Spleen (tissue), 11 donors: ENCODE results near the gene FYN. TPM values are rescaled to one million over a fixed set of nuclear protein-coding genes. Genes with fewer than 3 reads are reported as not detected.

Experiments
- DNase-seq: peaks from one replicate; pipeline ENCODE4 v3.0.0-alpha.2; 2020
- H3K27ac ChIP-seq, 8 donors: fragments of 200-600 bp; sonication (generic) in 7 of 8; 1 replicate in 4 of 8; 2 replicates in 4 of 8; pipeline versions ENCODE4 v1.5.0 to v1.8.0; 2016 to 2021; ENCODE audit warnings: inconsistent platforms in 4 of 8, mild to moderate bottlenecking in 4 of 8, moderate library complexity in 1 of 8
- H3K27me3 ChIP-seq, 7 donors: fragments of 200-600 bp; sonication (generic) in 6 of 7; replicated peaks in 1 of 7; 1 replicate in 4 of 7; 2 replicates in 3 of 7; pipeline versions ENCODE4 v1.5.0 to v1.8.0; 2016 to 2021; ENCODE audit warnings: inconsistent platforms in 3 of 7, mild to moderate bottlenecking in 1 of 7
- H3K36me3 ChIP-seq, 6 donors: fragments of 200-600 bp; sonication (generic) in 5 of 6; 1 replicate in 4 of 6; 2 replicates in 2 of 6; pipeline versions ENCODE4 v1.5.0 to v1.8.0; 2016 to 2021; ENCODE audit warnings: inconsistent platforms in 2 of 6
- H3K4me1 ChIP-seq, 6 donors: fragments of 200-600 bp; sonication (generic) in 5 of 6; 1 replicate in 3 of 6; 2 replicates in 3 of 6; pipeline versions ENCODE4 v1.5.0 to v1.8.0; 2016 to 2021; ENCODE audit warnings: inconsistent platforms in 3 of 6
- H3K4me3 ChIP-seq, 8 donors: fragments of 200-600 bp; sonication (generic) in 7 of 8; 1 replicate in 4 of 8; 2 replicates in 4 of 8; pipeline versions ENCODE4 v1.5.0 to v1.8.0; 2016 to 2021; ENCODE audit warnings: inconsistent platforms in 4 of 8, mild to moderate bottlenecking in 4 of 8, moderate library complexity in 2 of 8
- H3K9me3 ChIP-seq, 8 donors: fragments of 200-600 bp; sonication (generic) in 7 of 8; 1 replicate in 4 of 8; 2 replicates in 4 of 8; pipeline versions ENCODE4 v1.5.0 to v1.8.0; 2016 to 2021; ENCODE audit warnings: inconsistent platforms in 4 of 8
- CTCF ChIP-seq, 11 experiments: fragments of 200-600 bp in 7 of 11; fragments of 450-650 bp in 4 of 11; sonication (generic) in 4 of 11; IDR thresholded peaks in 8 of 11; conservative IDR thresholded peaks in 3 of 11; 1 replicate in 7 of 11; 2 replicates in 4 of 11; pipeline versions ENCODE4 v1.4.0 to v1.8.0; 2016 to 2021; ENCODE audit warnings: antibody characterized with exemption in 11 of 11, inconsistent platforms in 4 of 11, mild to moderate bottlenecking in 1 of 11
- POLR2A ChIP-seq, 3 donors: fragments of 450-650 bp; IDR thresholded peaks; one replicate each; pipeline ENCODE4 v1.5.1; 2017; ENCODE audit warnings: antibody characterized with exemption in 3 of 3, mild to moderate bottlenecking in 1 of 3
- POLR2AphosphoS5 ChIP-seq, 3 donors: sonication (generic); formaldehyde crosslinking; IDR thresholded peaks; one replicate each; pipeline ENCODE4 v1.5.1; 2017; ENCODE audit warnings: antibody characterized with exemption in 3 of 3
- WGBS, 5 donors: extraction: QIAGEN DNeasy Blood & Tissue Kit in 3 of 5; methylation state at CpG; one replicate each; pipeline versions ENCODE4 v1.1.5 to v1.1.7; 2013 to 2018; 5-methylcytosine and 5-hydroxymethylcytosine counted together
- intact Hi-C: fragments of 100-400 bp; cut with DNase I; formaldehyde crosslinking; loops from one replicate; pipeline ENCODE4 v1.15.0; 2023; ENCODE audit warnings: low total_unique reads
- polyA plus RNA-seq, 3 donors: library from polyadenylated mRNA; stranded (reverse); fragments of 200-250 nt; gene quantifications; one replicate each; pipeline ENCODE4 v1.2.1, GENCODE V29; 2013
- total RNA-seq, 7 donors: library from RNA; depleted of rRNA in 3 of 7; stranded (reverse); fragments of >200 nt in 3 of 7; fragmentation: NEBNext Ultra II Directional in 4 of 7; extraction: Animal tissue kit (Norgen Biotek cat#: 25700) in 4 of 7; gene quantifications; one replicate each; pipeline versions ENCODE4 v1.1.0 to v1.2.1, GENCODE V29; 2016 to 2021
- donor health status: healthy with polysubstance abuse.
- donor health status: DM: no; HTN: no; CAD: no; lungs with moderate emphysema.
- donor health status: DM: no; HTN: no; CAD: no.
- donor health status: Bipolar disorder and iron deficiency.
- donor health status: healthy.
- donor health status: DM: no; HTN: no; CAD: no.
- donor health status: DM: yes; HTN: yes; CAD: no.

The FYN gene
- total and polyA plus RNA-seq, 10 donors: 56.6 to 409 (median 205) TPM

GRCh38 chr6:111782192-111782809 lies 91.0 kb downstream of the FYN start:
- Histone ChIP-seq H3K4me1 (peaks cover 7 to 80% (median 44%) of the 10 kb centered on the region in 6 donors), H3K27me3 (no peaks in the 10 kb centered on the region), H3K4me3 (no peak overlapping the region), H3K9me3 (no peaks in the 10 kb centered on the region), H3K27ac (peak overlapping the region in 2 of 8 donors; percentile 61 to 75), H3K36me3 (peaks cover 0 to 18% (median 0%) of the 10 kb centered on the region in 6 donors)
- 88 to 99% (median 96%) methylated on average over 5 of the region's 5 CpGs for WGBS, 5 donors
- intact Hi-C loops: no loop called here
- no peak for TF ChIP-seq CTCF (IDR thresholded peaks at IDR 0.05 in 8 of 11, conservative IDR thresholded peaks at IDR 0.05 in 3 of 11)
- no peak for TF ChIP-seq POLR2A (IDR thresholded peaks at IDR 0.05)
- no peak for TF ChIP-seq POLR2AphosphoS5 (IDR thresholded peaks at IDR 0.05)
- no peak for DNase-seq

GRCh38 chr6:111781041-111781708 lies 92.1 kb downstream of the FYN start:
- no peak for DNase-seq
- WGBS, 5 donors: 83 to 91% (median 86%) methylated on average over 11 of the region's 11 CpGs
- Histone ChIP-seq H3K27ac (peak overlapping the region in 5 of 8 donors; percentile 24 to 75 (median 61)), H3K4me1 (peaks cover 7 to 91% (median 53%) of the 10 kb centered on the region in 6 donors), H3K9me3 (no peaks in the 10 kb centered on the region), H3K4me3 (no peak overlapping the region), H3K27me3 (no peaks in the 10 kb centered on the region), H3K36me3 (peaks cover 0 to 18% (median 0%) of the 10 kb centered on the region in 6 donors)
- intact Hi-C loops: no loop called here
- TF ChIP-seq POLR2A (IDR thresholded peaks at IDR 0.05): no peak
- no peak for TF ChIP-seq CTCF (IDR thresholded peaks at IDR 0.05 in 8 of 11, conservative IDR thresholded peaks at IDR 0.05 in 3 of 11)
- TF ChIP-seq POLR2AphosphoS5 (IDR thresholded peaks at IDR 0.05): no peak

GRCh38 chr6:111780393-111780792 lies 92.9 kb downstream of the FYN start:
- Histone ChIP-seq H3K4me1 (peaks cover 7 to 98% (median 59%) of the 10 kb centered on the region in 6 donors), H3K27me3 (no peaks in the 10 kb centered on the region), H3K36me3 (peaks cover 0 to 19% (median 0%) of the 10 kb centered on the region in 6 donors), H3K9me3 (no peaks in the 10 kb centered on the region), H3K4me3 (no peak overlapping the region), H3K27ac (peak overlapping the region in 6 of 8 donors; percentile 10 to 75 (median 52))
- TF ChIP-seq CTCF (IDR thresholded peaks at IDR 0.05 in 8 of 11, conservative IDR thresholded peaks at IDR 0.05 in 3 of 11) (no peak), POLR2A (IDR thresholded peaks at IDR 0.05) (no peak)
- intact Hi-C loops: no loop called here
- no peak for DNase-seq
- 81 to 87% (median 85%) methylated on average over 5 of the region's 5 CpGs for WGBS, 5 donors

DNA sequence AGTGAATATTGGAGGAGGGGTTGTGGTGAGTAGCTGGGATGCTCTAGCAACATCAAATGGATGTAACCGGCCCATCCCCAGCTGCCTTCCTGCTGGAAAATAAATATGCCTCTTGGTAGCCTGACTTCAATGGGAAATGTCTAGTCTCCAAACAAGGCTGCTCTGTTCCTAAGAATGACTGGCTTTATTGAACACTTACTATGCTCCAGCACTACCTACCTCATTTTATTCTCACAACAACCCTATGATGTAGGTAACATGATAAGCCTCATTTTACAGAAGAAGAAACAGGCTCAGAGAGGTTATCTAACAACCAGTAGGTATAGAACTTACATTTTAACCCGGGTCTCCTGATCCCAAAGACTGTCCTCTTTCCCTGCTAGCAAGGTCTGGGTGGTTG lies 93.6 kb downstream of the FYN start:
- H3K4me3 ChIP-seq: no peak overlapping the region
- no peaks in the 10 kb centered on the region for H3K9me3 ChIP-seq
- no peak for DNase-seq
- no peak for TF ChIP-seq POLR2A (IDR thresholded peaks at IDR 0.05)
- TF ChIP-seq POLR2AphosphoS5 (IDR thresholded peaks at IDR 0.05): no peak
- TF ChIP-seq CTCF (IDR thresholded peaks at IDR 0.05 in 8 of 11, conservative IDR thresholded peaks at IDR 0.05 in 3 of 11): no peak
- peaks cover 0 to 25% (median 0%) of the 10 kb centered on the region in 6 donors for H3K36me3 ChIP-seq
- H3K27ac ChIP-seq: peak overlapping the region in 6 of 8 donors; percentile 10 to 75 (median 52)
- H3K4me1 ChIP-seq: peaks cover 7 to 98% (median 59%) of the 10 kb centered on the region in 6 donors
- intact Hi-C loops: no loop called here
- WGBS, 5 donors: 93 to 98% (median 95%) methylated on average over 2 of the region's 2 CpGs
- no peaks in the 10 kb centered on the region for H3K27me3 ChIP-seq
